IMR-90 (cell line): ENCODE measurements around the gene EXOC6B. TPM values are rescaled to one million over a fixed set of nuclear protein-coding genes. Genes with fewer than 3 reads are reported as not detected.

Experiments used
- ATAC-seq: fragments of 200-7000 bp; cut with Tn5 transposase; 2 replicates; pipeline ENCODE4 v1.9.1; 2020; ENCODE audit warnings: low read depth, mild to moderate bottlenecking, moderate library complexity
- BruUV-seq: library from RNA; stranded (reverse); fragments of 400-500 nt; replicated peaks from 2 replicates; lab custom pipeline; 2021; lab: Mats Ljungman, UMichigan
- CTCF ChIA-PET: fragments of 300-600 bp; formaldehyde crosslinking; extraction: SDS; loops from one replicate; lab custom pipeline; 2021; ENCODE audit warnings: antibody characterized with exemption; lab: Yijun Ruan, JAX
- POLR2A ChIA-PET: fragments of 300-600 bp; sonication (Branson Sonifier 250); formaldehyde crosslinking; loops from one replicate; lab custom pipeline; 2022; ENCODE audit warnings: antibody characterized with exemption; ENCODE audit not compliant: unreplicated experiment; lab: Charles Lee
- DNase-seq: peaks from one replicate; pipeline ENCODE4 v3.0.0; 2013
- H2AFZ ChIP-seq: replicated peaks from 2 replicates; pipeline ENCODE3; 2013; ENCODE audit warnings: low read length, mild to moderate bottlenecking; ENCODE audit not compliant: poor library complexity
- H2AK5ac ChIP-seq: 2 replicates; pipeline ENCODE4 v1.6.1; 2013; ENCODE audit warnings: low read depth, low read length, inconsistent platforms
- H2AK9ac ChIP-seq: replicated peaks from 2 replicates; pipeline ENCODE3; 2013; ENCODE audit warnings: mild to moderate bottlenecking, low read depth, low read length, moderate library complexity; ENCODE audit not compliant: poor library complexity
- H2BK120ac ChIP-seq: 2 replicates; pipeline ENCODE4 v1.6.1; 2013; ENCODE audit warnings: low read depth, low read length, inconsistent platforms
- H2BK15ac ChIP-seq: 3 replicates; pipeline ENCODE4 v1.6.1; 2013; ENCODE audit warnings: low read depth, low read length, inconsistent platforms
- H2BK20ac ChIP-seq: 2 replicates; pipeline ENCODE4 v1.6.1; 2013; ENCODE audit warnings: low read depth, mild to moderate bottlenecking, inconsistent platforms, low read length, moderate library complexity
- H2BK5ac ChIP-seq: 2 replicates; pipeline ENCODE4 v1.6.1; 2013; ENCODE audit warnings: mild to moderate bottlenecking, low read depth, low read length, inconsistent platforms; ENCODE audit not compliant: poor library complexity, severe bottlenecking
- H3K14ac ChIP-seq: replicated peaks from 2 replicates; pipeline ENCODE4 v1.6.1; 2013; ENCODE audit warnings: low read depth, low read length, inconsistent platforms
- H3K18ac ChIP-seq: 2 replicates; pipeline ENCODE4 v1.6.1; 2013; ENCODE audit warnings: low read depth, low read length, control low read depth
- H3K23ac ChIP-seq: 2 replicates; pipeline ENCODE4 v1.6.1; 2013; ENCODE audit warnings: low read depth, low read length, inconsistent platforms
- H3K27ac ChIP-seq: 2 replicates; pipeline ENCODE4 v1.5.1; 2013; ENCODE audit warnings: mild to moderate bottlenecking, control low read depth, low read length; ENCODE audit not compliant: insufficient read depth
- H3K27me3 ChIP-seq: 2 replicates; pipeline ENCODE4 v1.6.1; 2013; ENCODE audit warnings: low read length; ENCODE audit not compliant: control insufficient read depth, insufficient read depth
- H3K36me3 ChIP-seq: 2 replicates; pipeline ENCODE4 v1.6.1; 2013; ENCODE audit warnings: low read length, mixed read lengths; ENCODE audit not compliant: control insufficient read depth, insufficient read depth
- H3K4ac ChIP-seq: 2 replicates; pipeline ENCODE4 v1.6.1; 2013; ENCODE audit warnings: low read depth, low read length, inconsistent platforms
- H3K4me1 ChIP-seq: 2 replicates; pipeline ENCODE4 v1.6.1; 2013; ENCODE audit warnings: low read length, mixed read lengths; ENCODE audit not compliant: control insufficient read depth, insufficient read depth
- H3K4me2 ChIP-seq: 2 replicates; pipeline ENCODE4 v1.6.1; 2013; ENCODE audit warnings: low read depth, mild to moderate bottlenecking, control low read depth, low read length, moderate library complexity
- H3K4me3 ChIP-seq: 2 replicates; pipeline ENCODE4 v1.5.1; 2013; ENCODE audit warnings: low read depth, mild to moderate bottlenecking, control low read depth, low read length, moderate library complexity; ENCODE audit not compliant: insufficient read depth
- H3K56ac ChIP-seq: 2 replicates; pipeline ENCODE4 v1.6.1; 2013; ENCODE audit warnings: low read length, inconsistent platforms; ENCODE audit not compliant: insufficient read depth; ENCODE audit errors: extremely low read depth
- H3K79me1 ChIP-seq, 2 experiments: 2 replicates each; pipeline ENCODE4 v1.6.1; 2013; ENCODE audit warnings: low read length in 2 of 2, inconsistent platforms in 1 of 2, low read depth in 1 of 2
- H3K9ac ChIP-seq: 2 replicates; pipeline ENCODE4 v1.6.1; 2013; ENCODE audit warnings: low read depth, low read length, control low read depth
- H3K9me1 ChIP-seq: 2 replicates; pipeline ENCODE4 v1.6.1; 2013; ENCODE audit warnings: low read length, inconsistent platforms; ENCODE audit not compliant: insufficient read depth
- H3K9me3 ChIP-seq: 2 replicates; pipeline ENCODE4 v1.6.1; 2013; ENCODE audit warnings: low read length; ENCODE audit not compliant: control insufficient read depth, insufficient read depth
- H4K20me1 ChIP-seq: 2 replicates; pipeline ENCODE4 v1.6.1; 2013; ENCODE audit warnings: low read length, inconsistent platforms; ENCODE audit not compliant: insufficient read depth
- H4K5ac ChIP-seq: 2 replicates; pipeline ENCODE4 v1.6.1; 2013; ENCODE audit warnings: mild to moderate bottlenecking, low read depth, low read length, control low read depth
- H4K8ac ChIP-seq, 2 experiments: 2 replicates each; pipeline ENCODE4 v1.6.1; 2013; ENCODE audit warnings: low read depth in 2 of 2, low read length in 2 of 2, control low read depth in 1 of 2, inconsistent platforms in 1 of 2
- H4K91ac ChIP-seq: 2 replicates; pipeline ENCODE4 v1.6.1; 2013; ENCODE audit warnings: low read depth, low read length, inconsistent platforms; ENCODE audit not compliant: insufficient read depth
- BHLHE40 ChIP-seq: fragments of 150-350 bp; IDR thresholded peaks from 2 replicates; pipeline ENCODE4 v1.6.1; 2016; ENCODE audit warnings: mild to moderate bottlenecking, low read depth, low read length
- CEBPB ChIP-seq: IDR thresholded peaks from 2 replicates; pipeline ENCODE4 v1.6.1; 2012; ENCODE audit warnings: low read depth, low read length, improper control_type of control experiment
- CHD1 ChIP-seq: IDR thresholded peaks from 2 replicates; pipeline ENCODE4 v1.6.1; 2012; ENCODE audit warnings: low read depth, low read length, improper control_type of control experiment
- CTCF ChIP-seq: conservative IDR thresholded peaks from 2 replicates; pipeline ENCODE4 v1.5.1; 2012; ENCODE audit warnings: mild to moderate bottlenecking, low read depth, low read length, improper control_type of control experiment
- ELK1 ChIP-seq: fragments of 150-350 bp; IDR thresholded peaks from 2 replicates; pipeline ENCODE4 v1.6.1; 2016; ENCODE audit warnings: low read depth, mild to moderate bottlenecking, low read length, moderate library complexity, borderline replicate concordance
- FOS ChIP-seq: fragments of 150-350 bp; IDR thresholded peaks from 2 replicates; pipeline ENCODE4 v1.6.1; 2016; ENCODE audit warnings: low read depth, low read length
- MAFK ChIP-seq: IDR thresholded peaks from 2 replicates; pipeline ENCODE4 v1.6.1; 2012; ENCODE audit warnings: low read depth, low read length, improper control_type of control experiment
- MAZ ChIP-seq: IDR thresholded peaks from 2 replicates; pipeline ENCODE4 v1.6.1; 2012; ENCODE audit warnings: low read depth, mild to moderate bottlenecking, low read length, improper control_type of control experiment, moderate library complexity, borderline replicate concordance
- NFE2L2 ChIP-seq: fragments of 150-350 bp; IDR thresholded peaks from 2 replicates; pipeline ENCODE4 v1.6.1; 2016; ENCODE audit warnings: low read depth, mild to moderate bottlenecking, low read length
- RAD21 ChIP-seq: IDR thresholded peaks from 2 replicates; pipeline ENCODE4 v1.6.1; 2012; ENCODE audit warnings: low read length, improper control_type of control experiment
- RFX5 ChIP-seq: IDR thresholded peaks from 2 replicates; pipeline ENCODE4 v1.8.0; 2012; ENCODE audit warnings: low read depth, mild to moderate bottlenecking, low read length, moderate library complexity
- SMC3 ChIP-seq: fragments of 150-350 bp; IDR thresholded peaks from 2 replicates; pipeline ENCODE4 v1.6.1; 2016; ENCODE audit warnings: low read depth, mild to moderate bottlenecking, antibody characterized with exemption, low read length, moderate library complexity
- dilution Hi-C: fragments of 300-500 bp; cut with HindIII; formaldehyde crosslinking; loops from one replicate; pipeline ENCODE4 v1.14.3; 2018; ENCODE audit warnings: low sequenced_read_pairs; ENCODE audit not compliant: unreplicated experiment
- in situ Hi-C: fragments of 300-500 bp; cut with MboI; formaldehyde crosslinking; loops from 3 replicates; pipeline ENCODE4 v1.14.3; 2019; ENCODE audit warnings: low sequenced_read_pairs, inconsistent platforms, mixed read lengths
- intact Hi-C: fragments of 100-400 bp; cut with micrococcal nuclease; formaldehyde crosslinking; loops from 2 replicates; pipeline ENCODE4 v1.10.0; 2022
- polyA plus RNA-seq, 3 experiments: library from polyadenylated mRNA; depleted of rRNA; stranded (reverse); fragments of >200 nt; gene quantifications; 2 replicates each; pipeline ENCODE4 v1.2.3, GENCODE V29; 2012; ENCODE audit warnings: low replicate concordance in 1 of 3
- total RNA-seq: library from RNA; depleted of rRNA; stranded (reverse); fragments of >200 nt; gene quantifications from 2 replicates; pipeline ENCODE4 v1.2.3, GENCODE V29; 2012

Gene EXOC6B
- total and polyA plus RNA-seq, 2 of the 4 experiments (the other 2 are of a cell fraction), result 10.2 to 29.4 TPM

- TF ChIP-seq CEBPB (peak; percentile 93), MAFK (no peak), ELK1 (no peak)
These were observed at the start of gene EXOC6B (continued) for GRCh38 chr2:72825257-72826155.

- no peak overlapping the region for H3K18ac ChIP-seq
- no peak overlapping the region for H3K4me3 ChIP-seq
- H3K14ac ChIP-seq, result no peak overlapping the region
- no peak overlapping the region for H2BK120ac ChIP-seq
- H3K56ac ChIP-seq, result no peak overlapping the region
- no peak overlapping the region for H4K5ac ChIP-seq
- no peaks in the 10 kb centered on the region for H3K4me1 ChIP-seq
- peaks cover 14% of the 10 kb centered on the region for H3K27me3 ChIP-seq
- H3K79me1 ChIP-seq, result no peaks in the 10 kb centered on the region
- in situ Hi-C loops, result no loop called here
- H4K91ac ChIP-seq, result no peak overlapping the region
- H3K9me3 ChIP-seq, result 0 out of 2 replicates have a peak, but pooled peaks cover 2% of the 10 kb centered on the region
- no peak overlapping the region for H2AK9ac ChIP-seq
- H3K4me2 ChIP-seq, result no peak overlapping the region
- H2BK15ac ChIP-seq, result no peak overlapping the region
- H4K20me1 ChIP-seq, result no peaks in the 10 kb centered on the region
- no peak overlapping the region for H3K23ac ChIP-seq
- no peak overlapping the region for H3K9ac ChIP-seq
- no peak overlapping the region for H4K8ac ChIP-seq
- no TSS peak for BruUV-seq
- no peak for ATAC-seq
- no peak overlapping the region for H2BK5ac ChIP-seq
- no peaks in the 10 kb centered on the region for H3K36me3 ChIP-seq
- H3K27ac ChIP-seq, result no peak overlapping the region
- no peak overlapping the region for H2AFZ ChIP-seq
- intact Hi-C loops, result no loop called here
- no peak overlapping the region for H2BK20ac ChIP-seq
- DNase-seq, result no peak
- no peaks in the 10 kb centered on the region for H3K9me1 ChIP-seq
- ChIA-PET POLR2A (no interaction called here), CTCF (no interaction called here)
- dilution Hi-C loops, result no loop called here
- H3K4ac ChIP-seq, result no peak overlapping the region
- H2AK5ac ChIP-seq, result no peak overlapping the region
- TF ChIP-seq CHD1 (no peak), BHLHE40 (no peak), MAFK (no peak), RFX5 (no peak), MAZ (no peak), CTCF (no peak), RAD21 (no peak), FOS (no peak), SMC3 (no peak), NFE2L2 (no peak), ELK1 (no peak), CEBPB (no peak)
These were observed 46.0 kb upstream of the EXOC6B start for GRCh38 chr2:72871880-72872279.
